DLD1 (cell line): ENCODE measurements around the gene SLC35F1.
"Not testable (repeated sequence)": the region's sequence is repeated elsewhere in the genome, so short reads cannot be mapped to it uniquely, and the experiment has no call there.

Experiments used
- in situ Hi-C: cut with HindIII; loops from 2 replicates; pipeline ENCODE4 v1.10.0; 2017; ENCODE audit warnings: low sequenced_read_pairs

SLC35F1 gene

DNA sequence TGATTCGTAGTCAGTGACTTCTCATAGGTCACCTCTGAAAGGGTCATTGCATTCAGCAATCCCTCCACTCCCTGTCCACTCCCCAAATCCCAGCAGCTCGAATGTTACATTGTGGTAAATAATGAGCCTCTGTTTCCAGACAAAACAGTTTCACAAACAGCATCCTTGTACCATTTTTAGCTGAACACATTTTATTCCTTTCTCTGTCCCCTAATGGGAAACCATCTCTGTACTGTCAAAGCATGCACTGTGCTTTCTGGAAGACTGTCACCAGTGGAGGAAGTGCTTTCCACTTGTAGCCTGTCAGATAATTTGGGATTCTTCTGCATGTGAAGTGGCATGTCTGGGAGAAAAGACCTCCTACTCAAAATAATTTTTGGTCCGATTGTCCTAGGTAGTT is 82.0 kb downstream of the SLC35F1 start:
- in situ Hi-C loops = no loop called here

DNA sequence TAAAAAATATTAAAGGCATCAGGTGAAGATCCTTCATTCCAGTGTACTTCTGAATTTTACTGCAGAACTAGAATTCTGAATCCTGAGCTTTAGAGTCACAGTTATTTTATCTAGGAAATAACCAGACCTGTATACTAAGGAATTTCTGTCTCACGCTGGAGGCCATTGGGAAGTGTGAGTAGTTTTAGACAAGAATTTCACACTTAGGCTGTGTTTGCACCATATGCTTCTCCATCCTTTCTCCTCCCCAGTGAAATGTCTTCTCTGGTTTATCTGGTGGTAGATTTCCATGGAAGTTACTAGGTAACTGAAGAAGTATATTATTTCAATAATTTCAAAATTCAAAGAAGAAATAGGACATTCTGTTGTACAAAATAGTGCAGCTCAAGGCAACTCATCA is 83.1 kb downstream of the SLC35F1 start:
- in situ Hi-C loops = no loop called here

DNA sequence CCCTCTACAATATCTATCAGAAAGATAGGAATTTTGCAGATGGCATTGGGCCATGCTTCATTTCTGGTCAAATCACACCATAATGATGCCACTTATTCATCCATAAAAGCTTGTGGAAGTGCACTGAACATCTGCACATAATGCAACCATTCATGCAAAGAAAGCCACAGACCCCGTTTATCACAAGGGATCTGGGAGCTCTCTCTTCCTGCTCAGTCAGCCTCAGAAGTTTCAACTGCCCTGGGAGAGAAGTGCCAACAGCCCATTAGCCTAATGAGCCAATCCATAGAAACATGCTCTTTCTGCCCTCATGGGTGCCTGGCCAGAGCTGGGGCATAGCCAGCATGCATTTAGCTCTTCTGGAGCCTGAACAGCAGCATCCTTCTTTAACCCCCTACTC is 85.8 kb downstream of the SLC35F1 start:
- in situ Hi-C loops = no loop called here

DNA sequence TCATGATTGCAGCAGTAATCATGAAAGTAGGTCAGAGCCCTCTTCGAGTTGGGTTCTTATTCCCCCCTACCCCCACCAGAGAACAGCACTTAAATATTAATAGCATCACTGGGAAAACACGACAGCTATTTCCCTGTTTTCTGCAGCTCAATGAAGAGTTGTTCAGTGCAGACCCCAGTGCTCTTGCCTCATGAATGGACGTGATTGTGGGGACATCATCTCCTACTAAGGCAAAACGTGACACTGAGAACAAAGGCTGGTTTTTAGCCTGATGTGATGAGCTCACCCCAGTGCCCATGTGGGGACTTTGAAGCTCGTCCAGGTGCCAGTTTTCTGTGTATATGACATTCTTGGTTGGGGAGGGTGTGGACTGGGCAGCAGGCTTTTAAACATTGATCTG is 105.9 kb downstream of the SLC35F1 start:
- in situ Hi-C loops = no loop called here

DNA sequence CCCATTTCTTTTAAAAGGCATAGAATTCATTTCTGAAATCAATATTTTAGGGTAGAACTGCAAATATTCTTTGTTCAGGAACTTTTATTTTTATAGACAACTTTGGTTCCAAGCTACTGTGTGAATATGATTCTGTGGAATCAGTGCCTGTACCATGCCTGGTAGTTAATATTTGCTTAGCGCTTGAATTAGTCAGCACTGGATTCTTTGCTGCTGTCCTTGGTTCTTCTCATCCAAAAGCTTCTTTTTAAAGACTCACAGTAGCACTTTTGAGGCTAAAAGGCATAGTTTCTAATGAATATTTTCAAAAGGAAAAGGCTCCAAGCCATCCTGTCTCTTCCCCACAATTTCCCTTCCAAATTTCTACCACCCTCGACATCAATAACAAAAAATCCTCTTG is 109.5 kb downstream of the SLC35F1 start:
- in situ Hi-C loops = no loop called here

DNA sequence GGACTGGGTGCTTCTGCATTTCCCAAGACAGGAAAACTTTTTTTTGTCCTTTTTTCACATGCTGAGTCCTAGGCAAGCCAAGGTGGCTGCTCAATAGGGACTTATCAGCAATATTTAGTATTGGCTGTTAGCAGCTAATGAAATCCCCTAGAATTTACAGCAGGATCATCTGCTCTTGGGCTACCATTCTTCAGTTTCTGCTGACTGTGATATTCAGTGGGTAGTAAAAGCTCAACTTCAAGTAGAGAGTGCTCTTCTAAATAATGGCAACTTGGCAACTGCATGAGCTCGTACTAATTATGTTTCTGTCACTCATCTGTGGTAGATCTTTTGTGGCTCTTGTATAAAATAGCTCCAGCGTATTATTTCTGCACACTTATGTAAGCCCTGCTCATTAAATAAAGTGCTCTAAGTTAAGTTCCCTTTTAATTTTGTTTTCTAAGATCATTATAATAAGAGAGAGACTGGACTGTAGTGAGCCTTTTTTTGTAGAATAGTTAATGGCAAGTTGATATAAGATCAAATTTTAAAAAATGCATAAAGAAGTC is 110.3 kb downstream of the SLC35F1 start:
- in situ Hi-C loops = no loop called here

DNA sequence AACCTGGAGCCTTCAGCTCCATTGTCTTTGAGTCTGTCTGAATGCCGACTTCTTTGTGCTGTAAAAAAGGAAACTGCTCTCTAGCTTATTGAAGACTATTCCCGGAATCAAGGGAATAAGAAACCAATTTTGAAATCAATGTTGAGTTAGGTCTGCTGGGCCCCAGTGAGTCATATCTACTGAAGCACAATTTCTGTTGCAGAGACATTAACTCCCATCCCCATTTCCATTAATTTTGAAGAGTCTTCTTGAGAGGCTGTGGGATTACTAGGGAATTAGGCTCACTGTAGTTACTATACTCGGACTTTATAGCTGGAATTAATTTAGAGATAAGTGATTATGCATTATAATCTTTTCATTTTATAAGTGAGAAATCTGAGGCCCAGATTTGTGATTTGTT is 116.7 kb downstream of the SLC35F1 start:
- in situ Hi-C loops = no loop called here

DNA sequence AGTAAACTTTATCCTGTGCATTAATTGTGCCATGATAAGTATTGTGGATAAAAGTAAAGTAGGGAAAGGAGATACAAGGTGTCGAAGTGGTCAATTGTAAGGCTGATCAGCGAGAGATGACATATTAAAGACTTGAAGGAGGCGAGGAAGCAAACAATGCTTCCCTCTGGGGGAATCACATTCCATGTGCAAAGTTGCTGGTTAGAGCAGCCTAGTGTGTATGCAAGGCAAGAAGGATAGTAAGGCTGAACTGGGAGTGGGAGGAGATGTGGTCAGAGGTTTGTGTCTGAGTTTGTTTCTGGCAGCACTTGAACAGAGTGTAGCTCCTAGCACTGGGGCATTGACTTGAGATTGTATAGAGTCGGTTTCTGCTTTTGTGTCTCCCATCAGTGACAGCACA is 122.9 kb downstream of the SLC35F1 start:
- in situ Hi-C loops = no loop called here

DNA sequence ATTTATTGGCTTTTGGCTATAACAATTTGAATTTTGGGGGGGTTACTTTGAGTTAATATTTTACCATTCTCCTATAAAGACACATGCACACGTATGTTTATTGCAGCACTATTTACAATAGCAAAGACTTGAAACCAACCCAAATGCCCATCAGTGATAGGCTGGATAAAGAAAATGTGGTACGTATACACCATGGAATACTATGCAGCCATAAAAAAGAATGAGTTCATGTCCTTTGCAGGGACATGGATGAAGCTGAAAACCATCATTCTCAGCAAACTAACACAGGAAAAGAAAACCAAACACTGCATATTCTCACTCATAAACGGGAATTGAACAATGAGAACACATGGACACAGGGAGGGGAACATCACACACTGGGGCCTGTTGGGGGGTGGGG is 130.4 kb downstream of the SLC35F1 start:
- in situ Hi-C loops = not testable (repeated sequence)

DNA sequence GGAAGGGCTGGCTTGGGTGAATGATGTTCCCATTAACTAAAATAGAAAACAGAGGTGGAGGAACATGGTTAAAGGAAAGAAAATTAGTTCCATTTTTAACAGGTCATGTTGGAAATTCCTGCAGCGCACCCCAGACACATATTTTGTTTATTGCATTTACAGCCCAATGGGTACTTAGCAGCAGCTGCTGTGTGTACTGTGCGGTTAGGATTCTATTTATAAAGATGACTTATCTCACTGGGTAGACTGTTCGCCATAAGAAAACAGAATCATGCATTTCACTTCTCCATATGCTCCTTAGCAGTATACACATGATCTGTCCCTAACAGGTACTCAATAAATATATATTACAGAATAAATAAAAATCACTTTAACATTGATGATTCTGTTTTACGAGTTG is 135.8 kb downstream of the SLC35F1 start:
- in situ Hi-C loops = no loop called here

DNA sequence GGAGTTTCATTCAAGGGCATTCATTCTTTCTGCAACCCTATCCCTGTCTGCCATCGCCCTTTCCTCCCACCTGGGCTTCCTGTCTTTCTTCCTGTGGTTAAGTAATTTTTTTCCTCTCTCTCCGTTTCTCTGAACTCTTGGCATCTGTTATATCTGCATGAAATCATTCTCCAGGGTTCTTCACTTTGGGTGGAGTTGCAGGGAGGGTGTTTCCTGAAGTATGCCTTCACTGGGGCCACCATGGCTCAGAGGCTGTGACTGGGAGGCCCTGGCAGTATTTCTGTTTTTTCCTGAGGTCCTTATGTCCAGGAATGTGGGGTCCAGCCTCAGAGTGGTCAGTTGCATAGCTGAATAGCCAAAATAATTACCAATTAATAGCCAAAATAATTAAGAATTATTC is 137.2 kb downstream of the SLC35F1 start:
- in situ Hi-C loops = no loop called here

DNA sequence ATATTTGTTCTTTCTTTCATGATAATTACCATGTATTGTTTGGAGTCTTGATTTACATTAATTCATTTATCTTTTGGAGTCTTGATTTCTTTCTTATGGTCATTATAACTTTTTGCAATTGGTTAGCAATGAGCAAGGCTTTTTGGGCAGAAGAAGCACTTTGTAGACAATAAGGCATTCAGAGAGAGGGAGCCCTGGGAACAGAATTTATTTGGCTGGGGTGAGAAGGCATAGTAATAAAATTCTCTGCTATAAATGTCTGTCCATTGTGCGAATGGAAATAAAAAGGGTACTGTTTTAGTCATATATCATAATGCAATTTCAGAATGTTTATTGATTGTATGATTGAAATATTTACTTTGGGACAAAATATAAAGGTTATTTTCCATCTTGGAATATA is 147.0 kb downstream of the SLC35F1 start:
- in situ Hi-C loops = no loop called here

DNA sequence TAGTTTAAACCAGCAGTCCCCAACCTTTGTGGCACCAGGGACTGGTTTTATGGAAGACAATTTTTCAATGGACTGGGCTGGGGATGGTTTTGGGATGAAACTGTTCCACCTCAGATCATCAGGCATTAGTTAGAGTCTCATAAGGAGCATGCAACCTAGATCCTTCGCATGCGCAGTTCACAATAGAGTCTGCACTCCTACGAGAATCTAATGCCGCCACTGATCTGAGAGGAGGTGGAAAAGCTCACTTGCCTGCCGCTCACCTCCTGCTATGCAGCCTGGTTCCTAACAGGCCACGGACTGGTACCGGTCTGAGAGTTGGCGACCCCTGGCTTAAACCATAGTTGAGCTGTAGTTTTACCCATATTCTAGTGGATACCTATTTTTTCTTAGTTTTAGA is 154.6 kb downstream of the SLC35F1 start:
- in situ Hi-C loops = no loop called here

DNA sequence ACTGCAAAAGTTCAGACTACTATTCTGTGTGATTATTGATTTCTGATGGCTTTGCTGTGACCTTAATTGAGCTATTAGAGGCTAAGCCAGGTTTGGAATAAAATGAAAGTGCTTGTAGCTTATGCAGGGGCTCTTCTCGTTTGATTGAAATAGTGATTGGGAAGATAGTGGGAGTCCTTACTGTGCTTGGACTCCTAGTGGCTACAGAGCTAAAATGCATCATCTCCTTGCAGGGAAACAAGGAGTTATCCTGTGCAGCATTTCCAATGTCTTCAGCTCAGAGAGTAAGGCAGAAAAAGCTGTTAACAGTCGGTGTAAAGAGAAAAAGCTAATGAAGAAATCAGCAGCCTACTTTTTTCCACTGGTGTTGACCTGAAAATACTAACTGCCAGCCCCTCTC is 173.5 kb downstream of the SLC35F1 start:
- in situ Hi-C loops = no loop called here

DNA sequence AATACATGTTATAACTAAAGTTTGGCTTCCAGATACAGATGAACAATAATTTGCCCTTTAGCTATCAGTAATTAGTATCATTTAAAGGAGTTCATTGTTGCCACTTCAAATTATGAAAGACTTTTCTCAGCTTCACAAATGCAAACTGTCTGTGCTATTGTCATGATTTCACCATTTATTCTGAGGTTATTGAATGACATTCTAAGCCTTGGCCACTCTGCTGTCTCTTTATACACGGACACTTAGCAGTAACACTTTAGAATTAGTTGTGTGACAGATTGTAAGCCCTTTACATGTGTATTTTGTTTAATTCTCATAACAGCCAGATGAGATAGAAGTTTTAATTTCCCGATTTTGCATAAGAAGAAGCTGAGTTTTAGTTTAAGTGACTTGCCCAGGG is 176.6 kb downstream of the SLC35F1 start:
- in situ Hi-C loops = no loop called here

DNA sequence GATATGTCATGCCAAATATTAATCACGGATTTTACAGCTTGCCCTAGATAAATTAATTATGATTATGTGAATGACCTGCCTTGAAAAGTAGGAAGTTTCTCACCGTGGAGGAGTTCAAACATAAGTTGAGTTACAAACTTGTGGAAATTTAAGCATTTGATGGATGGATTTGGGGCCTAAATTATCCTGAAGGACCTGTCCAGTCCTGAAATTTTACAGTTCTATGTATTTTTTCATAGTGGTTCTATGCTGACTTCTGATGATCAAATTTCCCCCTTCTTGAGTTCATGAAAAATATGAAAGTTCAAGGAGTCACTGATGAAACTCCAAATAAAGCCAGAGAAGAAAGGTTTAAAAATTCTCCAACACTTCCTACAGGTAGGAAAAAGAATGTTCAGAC is 178.6 kb downstream of the SLC35F1 start:
- in situ Hi-C loops = no loop called here

DNA sequence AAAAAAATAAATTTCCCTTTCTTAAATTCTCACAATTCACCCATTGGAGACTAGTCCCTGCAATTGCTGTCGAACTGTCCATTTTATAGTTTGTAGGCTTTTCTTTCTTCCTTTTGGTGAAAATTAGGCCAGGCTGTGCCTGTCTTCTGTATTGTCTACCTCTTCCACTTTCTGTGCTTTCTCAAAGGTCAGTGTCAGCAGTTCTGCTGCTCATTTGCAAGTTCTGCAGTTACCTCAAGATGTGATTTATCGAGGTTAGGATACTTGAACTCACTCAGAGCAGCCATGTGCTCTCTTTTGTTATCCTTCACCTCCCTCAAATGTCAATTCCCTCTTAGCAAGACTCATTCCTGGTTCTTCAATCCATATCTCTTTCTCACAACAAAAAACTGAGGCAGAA is 179.1 kb downstream of the SLC35F1 start:
- in situ Hi-C loops = no loop called here

DNA sequence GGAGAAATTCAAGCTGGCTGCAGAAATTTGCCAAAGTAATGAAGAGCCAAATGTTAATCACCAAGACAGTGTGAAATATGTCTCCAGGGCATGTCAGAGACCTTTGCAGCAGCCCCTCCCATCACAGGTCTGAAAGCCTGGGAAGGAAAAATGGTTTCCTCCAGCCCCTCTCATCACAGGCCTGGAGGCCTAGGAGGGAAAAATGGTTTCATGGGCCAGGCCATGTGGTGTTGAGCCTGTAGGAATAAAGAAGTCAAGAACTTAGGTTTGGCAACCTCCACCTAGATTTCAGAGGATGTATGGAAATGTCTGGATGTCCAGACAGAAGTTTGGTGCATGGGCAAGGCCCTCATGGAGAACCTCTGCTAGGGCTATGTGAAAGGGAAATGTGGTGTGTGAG is 185.0 kb downstream of the SLC35F1 start:
- in situ Hi-C loops = no loop called here

DNA sequence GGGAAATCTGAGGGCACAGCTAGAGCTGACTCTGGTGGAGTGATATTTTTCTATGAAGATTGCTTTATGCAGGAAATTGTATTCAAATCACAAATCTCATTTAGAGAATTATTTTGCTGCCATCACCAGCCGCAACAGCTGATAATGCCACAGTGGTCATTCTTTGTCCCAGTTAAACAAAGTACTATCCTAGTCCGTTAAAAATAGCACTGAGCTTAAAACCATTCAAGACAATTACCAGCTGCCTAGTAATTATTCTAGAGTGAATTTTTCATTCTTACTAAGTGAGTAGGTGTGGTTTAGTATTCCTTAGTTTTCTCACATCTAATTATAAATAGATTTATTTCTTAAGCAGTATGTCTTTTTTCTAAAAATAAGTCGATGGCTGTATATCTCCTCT is 190.5 kb downstream of the SLC35F1 start:
- in situ Hi-C loops = no loop called here

DNA sequence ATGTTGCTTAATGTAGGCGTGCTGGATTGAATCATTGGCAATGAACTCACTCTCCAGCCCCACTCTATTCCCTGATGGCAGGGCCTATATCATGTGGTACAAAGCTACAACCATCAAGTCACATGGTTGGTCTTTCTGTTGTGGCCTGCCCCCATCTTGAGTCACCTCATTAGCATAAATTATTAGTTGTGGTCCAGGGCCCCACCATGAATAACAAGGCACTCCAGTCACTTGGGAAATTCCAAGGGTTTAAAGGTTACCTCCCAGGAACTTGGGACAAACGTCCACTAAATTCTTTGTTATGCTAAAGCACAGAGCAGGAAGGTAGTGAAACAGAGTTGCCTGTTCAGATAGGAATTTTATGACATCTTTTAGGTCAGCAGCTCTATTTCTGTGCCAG is 193.7 kb downstream of the SLC35F1 start:
- in situ Hi-C loops = no loop called here

DNA sequence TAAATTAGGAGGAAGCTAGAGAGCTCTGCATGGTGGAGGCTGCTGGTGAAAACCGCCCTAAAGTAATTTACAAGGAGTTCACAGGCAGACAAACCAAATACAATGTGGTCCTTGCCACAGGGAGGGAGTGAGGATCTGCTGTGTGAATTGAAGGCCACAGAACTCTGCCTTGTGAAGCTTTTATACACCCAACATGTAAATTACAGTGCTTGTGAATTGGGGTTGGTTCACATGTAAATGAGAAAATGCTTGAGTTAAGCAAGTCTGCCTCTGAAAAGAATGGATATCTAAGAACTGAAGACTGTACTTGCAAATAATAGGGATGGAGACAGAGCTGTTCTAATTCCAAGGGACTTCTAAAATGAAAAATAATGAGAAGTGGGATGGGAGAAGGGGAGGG is 194.2 kb downstream of the SLC35F1 start:
- in situ Hi-C loops = no loop called here

DNA sequence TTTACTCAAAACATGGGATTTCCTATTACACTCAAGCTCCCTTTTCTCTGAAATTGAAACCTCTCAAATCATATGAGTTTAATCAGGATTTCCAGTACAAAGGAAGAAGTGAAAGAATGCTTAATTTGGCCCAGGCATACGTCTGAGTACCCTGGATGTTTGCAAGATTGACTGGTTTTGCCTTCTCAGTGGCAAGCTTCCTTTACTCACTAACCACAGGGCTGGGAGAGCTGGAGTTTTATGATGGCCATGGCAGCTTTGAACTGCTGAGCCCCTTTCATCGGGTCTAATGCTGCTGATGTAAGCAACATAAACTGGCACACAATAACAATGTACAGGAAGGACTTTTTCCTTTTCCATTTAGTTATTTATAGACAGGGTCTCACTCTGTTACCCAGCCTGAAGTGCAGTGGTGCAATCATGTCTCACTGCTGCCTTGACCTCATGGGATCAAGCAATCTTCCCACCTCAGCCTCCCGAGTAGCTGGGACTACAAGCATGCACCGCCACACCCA is 194.8 kb downstream of the SLC35F1 start:
- in situ Hi-C loops = no loop called here

DNA sequence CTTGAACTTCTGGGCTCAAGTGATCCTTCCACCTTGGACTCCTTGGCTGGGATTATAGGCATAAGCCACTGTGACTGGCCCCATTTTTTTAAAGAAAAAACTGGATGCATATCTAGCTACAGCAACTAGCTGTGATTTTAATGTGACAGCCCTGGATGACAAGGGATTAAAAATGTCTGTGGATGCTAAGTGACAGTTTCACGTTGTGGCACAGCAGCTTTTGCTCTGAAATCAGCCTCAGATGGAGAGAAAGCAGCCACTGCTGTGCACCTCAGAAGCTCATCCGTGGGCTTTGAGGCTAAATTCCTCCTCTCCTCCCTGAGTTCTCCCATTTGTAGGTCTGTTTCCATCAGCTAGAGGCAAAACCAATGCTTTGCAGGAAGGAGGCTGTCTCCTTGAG is 195.3 kb downstream of the SLC35F1 start:
- in situ Hi-C loops = no loop called here
